Measurements from ENCODE around the gene SLX4IP.

Gene SLX4IP

DNA sequence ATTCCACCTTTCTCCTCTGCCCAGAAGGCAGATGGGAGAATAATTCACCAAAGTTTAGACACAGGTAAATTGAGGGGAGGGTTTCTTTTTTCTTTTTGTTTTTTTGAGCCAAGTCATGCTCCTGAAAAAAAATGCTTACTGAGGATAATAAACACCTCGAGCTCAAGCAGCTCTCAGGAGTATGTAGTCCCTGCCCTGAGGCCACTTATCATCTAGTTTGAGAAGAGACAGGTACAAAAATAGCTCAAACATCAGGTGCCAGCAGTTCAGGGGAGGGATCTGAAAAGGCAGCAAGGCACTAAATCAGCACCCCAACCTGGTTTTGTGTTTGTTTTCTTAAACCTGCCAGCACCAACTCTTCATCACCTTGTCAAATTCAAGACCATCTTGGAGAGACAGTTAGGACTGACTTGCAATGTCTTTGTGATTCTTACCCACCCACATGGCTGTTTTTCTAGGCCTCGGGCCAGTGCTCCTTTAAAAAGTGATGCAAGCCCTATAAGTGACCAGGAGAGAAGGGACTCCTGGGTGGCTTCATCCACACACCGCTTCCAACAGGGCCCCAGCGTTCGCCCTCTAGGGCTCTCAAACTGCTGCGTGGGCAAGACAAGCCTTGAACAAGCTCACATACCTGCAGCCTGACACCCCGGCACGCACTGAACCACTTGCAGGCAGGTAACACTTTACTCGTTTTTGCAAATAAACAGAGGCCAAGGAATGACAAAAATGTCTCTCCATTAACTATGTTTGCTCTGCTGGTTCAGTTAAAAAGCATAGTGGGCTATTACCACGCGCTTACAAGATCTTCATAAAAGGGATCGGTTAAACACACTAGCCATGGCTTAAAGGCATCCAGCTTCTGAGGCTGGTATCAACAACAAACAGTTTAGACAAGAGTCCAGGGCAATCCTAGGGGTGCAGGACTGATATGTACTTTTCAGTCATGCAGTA lies 224.8 kb downstream of the SLX4IP start:
- DNase-seq = no peak

DNA sequence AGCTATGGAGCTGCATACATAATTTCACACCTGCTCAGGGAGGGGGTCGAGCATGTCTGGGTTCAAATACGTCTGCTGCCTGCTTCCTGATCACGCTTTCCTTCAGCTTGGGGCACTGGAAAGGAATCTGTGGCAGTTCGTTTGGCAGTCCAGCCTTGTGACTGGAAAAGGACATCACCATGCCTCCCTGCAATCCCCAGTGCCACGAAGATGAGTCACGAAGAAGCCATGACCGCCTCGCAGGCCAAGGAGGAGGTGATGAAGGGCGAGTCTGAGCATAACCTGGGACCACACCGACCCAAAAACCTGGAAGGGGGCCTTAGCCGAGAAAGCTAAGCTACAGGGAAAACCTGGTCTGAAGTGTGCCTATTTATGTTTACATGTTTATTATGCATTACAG lies 225.6 kb downstream of the SLX4IP start:
- no peak for DNase-seq

DNA sequence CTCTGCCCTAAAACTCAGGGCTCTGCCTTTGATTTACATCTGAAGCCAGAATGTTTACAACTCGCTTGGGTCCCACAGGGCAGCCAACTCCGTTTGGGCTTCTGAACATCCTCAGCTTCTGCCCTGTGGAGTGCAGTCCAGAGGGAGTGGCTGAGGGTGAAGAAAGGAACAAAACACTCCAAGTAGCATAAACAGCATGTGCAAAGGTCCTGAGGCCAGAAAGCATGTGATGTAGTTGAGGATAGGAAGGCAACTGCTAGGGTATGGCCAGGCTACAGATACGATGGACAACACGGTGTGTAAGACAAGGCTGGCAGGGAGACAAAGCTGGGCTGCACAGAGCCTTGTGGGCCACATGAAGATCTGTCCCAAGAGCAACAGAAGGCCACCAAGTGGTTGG lies 226.2 kb downstream of the SLX4IP start:
- no peak for DNase-seq

DNA sequence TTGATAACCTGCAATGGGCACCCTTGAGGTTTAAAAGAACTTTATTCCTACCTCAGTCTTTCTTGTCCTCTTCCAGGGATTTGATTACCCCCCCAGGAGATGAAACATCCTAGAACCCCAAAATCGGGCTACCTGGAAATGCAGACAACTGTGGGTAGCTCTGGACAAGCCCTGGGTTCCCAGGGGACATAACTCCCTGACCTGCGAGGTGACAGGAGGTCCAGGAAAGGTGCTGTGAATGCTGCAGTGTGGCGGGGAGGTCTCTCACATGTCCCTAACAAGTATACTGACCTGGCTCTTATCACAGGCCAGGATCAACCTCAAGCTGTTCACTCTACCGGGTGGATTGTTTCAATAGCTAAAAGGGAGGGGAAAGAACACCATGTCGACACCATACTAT lies 227.0 kb downstream of the SLX4IP start:
- no peak for DNase-seq

DNA sequence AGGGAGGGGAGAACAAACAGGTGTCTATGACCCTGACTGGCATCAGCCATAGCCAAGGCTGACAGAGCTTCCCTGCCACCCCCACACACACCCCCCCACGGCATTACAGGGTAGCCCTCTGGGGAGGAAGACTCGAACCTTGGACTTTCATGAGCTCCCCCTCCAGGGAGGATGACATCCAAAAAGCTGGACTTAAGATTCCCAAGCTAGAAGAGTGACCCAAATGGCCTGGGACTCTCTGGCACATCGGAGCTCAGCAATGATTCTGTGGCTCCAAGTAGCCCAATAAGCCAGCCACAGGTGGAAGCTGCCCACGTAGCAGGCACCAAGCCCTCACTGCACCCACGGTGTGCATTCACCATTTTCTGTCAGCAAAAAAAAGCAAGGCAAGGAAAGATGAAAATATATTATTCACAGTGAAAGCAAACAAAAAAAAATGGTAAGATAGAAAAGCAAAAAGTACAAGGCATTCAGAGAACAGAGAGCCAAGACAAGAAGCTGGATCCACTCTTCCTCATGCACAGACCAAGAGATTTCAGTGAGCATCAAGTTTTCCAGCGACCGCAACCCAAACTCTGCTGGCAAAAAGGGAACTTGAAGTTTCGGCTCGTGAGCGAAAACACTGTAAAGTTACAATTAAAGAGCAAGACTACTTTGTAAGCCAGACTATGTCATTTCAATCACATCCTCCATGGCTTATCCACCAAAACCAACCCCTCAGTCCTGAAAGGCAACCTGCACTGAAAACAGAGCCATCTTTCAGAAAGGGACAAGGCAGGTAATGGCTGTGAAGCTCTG lies 227.8 kb downstream of the SLX4IP start:
- DNase-seq = peak in 1 of 56 donors; percentile 19

DNA sequence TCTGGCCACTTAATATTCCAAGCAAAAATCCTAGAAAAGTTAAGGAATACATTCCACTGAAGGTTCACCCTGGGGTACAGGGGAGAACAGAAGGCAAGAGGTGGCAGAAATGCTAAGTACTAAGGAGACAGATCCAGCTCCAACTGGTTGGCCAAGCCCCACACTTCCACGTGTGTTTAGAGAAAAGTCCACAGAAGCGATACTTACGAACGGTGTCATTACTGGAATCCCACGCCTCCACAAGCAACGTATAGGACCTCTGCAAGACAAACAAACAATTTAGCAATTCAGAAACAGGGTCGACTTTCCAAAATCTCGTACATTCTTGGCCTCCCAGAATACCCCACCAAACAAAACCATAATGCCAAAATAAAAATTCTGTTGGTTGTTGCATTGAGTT lies 228.7 kb downstream of the SLX4IP start:
- no peak for DNase-seq

DNA sequence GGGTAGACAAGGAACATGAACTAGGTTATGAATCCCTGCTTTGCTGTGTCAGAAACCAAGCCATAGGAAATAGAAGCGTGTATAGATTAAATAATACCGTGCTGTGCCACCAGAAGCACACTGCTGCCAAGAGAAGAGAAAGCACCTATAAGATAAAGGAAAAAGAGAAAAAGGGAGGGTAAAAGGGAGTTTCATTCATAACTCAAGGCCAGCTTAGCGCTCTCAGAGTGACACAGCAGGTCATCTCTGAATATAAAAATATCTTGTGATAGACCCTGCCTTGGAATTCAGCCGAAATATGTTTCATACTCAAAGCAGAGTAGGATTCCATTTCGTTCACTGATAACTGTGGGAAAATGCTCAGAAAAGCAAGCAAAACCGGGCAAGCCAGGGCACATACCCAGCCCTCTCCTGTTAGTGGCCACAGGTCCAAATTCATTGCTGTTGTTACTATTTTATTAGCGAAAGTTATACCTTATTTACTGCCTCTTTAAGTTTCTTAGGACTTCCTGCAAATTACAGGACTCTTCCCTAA lies 230.0 kb downstream of the SLX4IP start:
- DNase-seq = no peak

DNA sequence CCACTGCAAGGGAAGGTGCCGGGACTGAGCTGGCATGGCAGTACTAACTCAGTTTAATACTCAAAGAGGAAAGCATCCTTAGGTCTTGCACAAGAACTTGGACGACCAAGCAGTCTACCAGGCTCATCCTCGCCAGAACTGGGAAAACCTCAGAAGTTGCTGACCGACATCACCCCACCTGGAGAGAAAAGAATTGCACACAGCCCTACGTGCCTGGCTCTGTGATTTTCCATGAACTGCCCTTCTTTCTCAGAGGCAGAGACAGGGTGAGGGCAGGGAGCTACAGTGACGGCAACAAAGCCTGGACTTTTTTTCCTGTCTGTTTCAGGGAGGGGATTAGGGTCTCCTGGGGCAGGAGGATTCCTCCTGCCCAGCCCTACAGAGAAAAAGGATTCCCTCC lies 230.7 kb downstream of the SLX4IP start:
- no peak for DNase-seq

DNA sequence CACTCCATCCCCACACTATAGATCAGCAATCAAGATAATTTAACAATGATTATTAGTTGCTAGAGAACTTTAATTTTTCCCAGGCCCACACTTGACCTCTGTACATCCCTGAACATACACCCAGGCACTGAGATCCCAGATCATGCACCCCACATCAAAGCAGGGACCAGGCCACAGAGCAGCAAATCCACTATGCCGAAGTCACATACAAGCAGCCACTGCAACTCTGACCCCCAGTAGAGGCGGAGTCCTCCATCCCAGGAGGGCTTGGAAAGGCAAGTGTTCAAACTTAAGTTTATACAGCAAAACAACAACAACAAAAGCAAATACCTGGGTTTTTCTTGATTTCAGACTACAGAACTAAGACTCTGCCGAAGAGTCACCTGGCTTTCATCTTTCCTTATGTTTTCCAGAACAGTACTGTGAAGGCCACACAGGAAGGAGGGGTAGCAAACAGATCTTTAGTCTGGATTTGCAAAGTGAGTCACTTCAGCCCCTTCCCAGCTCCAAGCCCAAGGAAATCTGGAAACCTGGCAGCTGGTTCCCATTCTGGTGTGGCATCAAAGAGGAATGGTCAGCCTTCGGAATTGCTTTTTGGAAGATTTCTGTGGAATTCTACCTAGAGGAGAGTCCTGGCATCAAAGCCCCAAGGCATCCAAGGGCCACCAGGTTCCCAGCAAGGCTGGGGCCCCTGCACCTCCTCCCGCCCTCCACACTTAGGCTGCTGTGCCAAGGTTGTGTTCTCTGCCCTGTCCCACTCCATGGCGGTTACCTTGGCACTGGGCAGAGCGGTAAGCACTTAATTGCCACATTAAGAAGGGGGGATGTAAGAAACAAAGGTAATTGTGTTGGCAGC lies 231.3 kb downstream of the SLX4IP start:
- no peak for DNase-seq

DNA sequence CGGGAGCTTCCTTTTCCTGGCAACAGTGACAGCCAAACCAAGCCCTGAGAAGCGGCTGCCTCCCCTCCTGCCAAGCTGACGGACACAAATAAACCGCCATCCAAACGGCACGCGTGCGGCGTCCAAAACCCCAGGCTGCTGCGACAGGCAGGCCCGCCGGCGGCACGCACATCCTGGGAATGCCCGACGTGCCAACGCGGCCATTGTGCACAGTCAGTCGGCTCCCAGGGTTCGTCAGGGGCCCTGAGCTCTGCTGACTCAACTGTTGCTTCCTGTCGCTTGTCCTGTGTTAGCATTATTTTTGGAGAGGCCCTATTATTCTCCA lies 231.9 kb downstream of the SLX4IP start:
- DNase-seq = peak in 22 of 56 donors; percentile 13 to 59 (median 26)

DNA sequence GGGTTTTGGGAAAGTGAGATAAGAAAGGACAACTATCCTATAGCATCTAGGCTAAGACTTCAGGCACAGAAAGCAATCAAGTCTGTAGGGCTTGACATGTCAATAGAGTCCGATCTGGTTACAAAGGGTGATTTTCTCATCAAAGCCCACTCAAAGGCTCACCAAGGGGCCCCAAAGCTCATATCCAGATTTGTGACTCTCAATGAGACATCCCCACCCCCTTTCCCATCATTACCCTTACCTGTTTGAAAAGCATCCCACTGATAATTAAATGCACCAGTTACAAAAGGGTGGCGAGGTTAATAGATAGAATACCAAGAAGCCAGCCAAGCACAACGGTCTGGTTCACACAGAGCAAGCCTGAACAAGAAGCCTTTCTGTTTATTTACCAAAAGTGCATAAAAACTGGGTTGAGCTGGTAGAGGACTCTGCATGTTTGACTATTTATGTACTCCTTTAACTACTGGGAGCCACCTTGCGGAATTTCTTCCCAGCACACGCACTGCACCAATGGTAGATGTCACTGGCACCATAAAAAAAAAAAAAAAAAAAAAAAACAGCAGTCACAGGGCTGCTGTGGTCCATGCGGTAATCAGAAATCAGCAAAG lies 232.6 kb downstream of the SLX4IP start:
- no peak for DNase-seq

DNA sequence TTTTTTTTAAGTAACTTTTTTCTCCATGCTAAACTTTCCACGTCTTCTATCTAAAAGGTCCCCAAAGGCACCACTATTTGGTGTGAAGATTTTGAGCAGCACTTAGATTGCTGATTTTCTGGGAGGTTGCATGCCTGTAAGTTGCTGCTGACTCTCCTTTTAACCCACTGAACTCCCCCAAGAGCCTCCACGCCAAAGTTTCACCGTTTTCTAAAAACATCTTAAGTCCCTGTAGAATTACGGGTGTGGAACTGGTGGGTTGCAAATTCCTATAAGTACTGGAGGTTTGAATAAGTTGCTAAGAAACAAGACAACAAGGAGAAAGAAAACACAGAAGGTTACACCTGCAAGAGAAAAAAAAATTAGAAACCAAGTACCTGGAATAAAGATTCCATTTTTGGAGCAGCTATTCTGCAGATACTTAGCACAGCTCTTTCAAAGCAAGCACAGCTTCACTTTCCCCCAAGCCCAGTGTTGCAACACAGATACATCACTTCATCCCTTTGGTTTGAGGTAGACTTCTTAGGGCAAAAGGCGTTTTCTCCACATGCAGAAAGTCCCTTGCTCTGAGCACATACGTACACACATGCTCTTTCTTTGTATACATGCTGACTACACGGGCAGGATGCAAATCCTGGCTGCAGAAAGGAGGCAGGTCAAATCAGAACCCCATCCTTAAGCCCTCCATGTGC lies 233.7 kb downstream of the SLX4IP start:
- no peak for DNase-seq

DNA sequence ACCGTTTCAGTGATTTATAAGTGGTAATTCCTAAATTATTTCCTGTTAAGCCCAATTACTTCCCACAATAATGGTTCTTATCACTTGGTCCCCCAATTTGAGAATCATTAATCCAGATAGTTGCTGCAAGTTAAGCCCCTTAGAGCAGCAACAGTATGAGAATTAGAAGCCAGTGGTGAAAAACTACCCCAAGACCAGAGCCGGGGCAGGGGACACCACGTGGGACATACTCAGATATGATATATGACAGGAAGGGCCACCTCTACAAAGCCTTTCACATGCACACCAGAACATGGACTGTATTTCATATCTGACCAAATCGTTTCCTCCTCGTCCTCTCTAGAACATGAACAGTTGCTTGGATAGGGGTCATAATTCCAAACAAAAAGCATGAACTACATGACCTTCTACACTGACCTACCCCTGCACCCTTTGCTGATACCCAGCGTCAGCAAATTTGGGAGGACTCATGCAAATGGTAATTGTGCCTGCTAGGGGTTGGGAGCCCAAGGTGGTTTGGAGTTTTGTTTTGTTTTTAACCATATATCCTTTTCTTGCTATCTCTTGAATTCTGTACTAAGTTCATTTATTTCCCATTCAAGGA lies 234.8 kb downstream of the SLX4IP start:
- DNase-seq = no peak

DNA sequence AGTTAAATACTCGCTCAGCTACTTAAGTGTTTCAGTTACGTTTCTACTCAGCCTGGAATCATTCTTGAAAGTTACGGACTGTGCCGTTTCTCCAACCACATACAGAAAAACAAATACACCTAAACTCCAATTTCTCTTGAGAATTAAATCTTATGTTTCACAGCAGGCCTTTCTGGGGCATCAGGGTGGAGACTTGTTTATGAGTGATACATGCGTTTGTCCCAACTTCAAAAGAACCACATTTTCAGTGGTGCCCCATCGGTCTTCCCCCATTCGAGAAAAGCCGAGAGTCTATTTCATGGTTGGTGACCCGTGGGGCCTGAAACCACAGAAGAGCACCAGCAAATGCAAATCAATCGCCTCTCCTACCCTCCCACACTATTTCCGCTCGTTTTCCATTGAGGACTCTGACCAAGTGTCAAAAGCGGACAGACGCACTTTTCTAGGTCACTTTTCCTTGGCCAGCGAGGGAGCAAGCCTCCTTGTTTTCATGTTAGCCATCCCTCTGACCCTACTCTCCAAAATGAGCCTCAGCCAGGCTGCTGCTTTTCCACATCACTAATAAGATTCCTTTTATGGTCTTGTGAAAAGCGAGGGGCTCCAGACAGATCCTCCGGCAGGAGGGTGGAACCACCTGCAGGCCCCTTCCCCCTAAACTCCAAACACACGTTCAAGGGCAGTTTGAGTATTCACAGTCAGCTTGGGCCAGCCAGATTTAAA lies 235.6 kb downstream of the SLX4IP start:
- no peak for DNase-seq

DNA sequence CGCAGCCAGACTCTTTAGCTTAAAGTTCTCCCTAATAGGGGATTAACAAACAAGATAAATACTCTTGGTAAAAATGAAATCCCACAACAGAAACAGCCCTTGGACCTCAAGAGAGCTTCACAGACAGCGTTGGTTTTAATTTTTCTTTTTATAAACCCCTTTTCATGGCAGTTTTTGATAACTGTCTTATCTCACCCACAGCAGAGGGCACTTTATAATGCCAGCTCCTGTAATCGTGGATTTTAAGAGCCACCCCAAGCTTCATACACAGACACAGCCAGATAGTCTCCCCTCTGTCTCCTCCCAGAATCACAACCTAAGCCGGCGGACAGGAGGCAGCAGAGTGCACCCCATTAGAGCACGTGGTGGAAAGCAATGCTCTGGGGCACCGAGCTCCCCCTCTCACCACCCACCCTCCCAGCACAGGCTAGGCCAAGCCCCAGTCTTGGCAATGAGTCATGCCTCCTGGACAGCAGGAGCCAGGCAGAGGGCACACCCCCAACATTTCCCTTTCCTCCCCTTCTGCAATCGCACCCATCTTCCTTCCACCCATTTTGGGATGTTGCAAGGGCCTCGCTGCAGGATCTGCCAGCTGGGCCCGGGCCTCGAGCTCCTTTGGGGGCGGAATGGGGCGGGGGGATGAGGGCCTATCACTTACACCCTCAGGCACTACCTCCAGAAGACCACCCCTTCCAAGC lies 236.3 kb downstream of the SLX4IP start:
- DNase-seq = peak in 51 of 56 donors; percentile 23 to 82 (median 55)

DNA sequence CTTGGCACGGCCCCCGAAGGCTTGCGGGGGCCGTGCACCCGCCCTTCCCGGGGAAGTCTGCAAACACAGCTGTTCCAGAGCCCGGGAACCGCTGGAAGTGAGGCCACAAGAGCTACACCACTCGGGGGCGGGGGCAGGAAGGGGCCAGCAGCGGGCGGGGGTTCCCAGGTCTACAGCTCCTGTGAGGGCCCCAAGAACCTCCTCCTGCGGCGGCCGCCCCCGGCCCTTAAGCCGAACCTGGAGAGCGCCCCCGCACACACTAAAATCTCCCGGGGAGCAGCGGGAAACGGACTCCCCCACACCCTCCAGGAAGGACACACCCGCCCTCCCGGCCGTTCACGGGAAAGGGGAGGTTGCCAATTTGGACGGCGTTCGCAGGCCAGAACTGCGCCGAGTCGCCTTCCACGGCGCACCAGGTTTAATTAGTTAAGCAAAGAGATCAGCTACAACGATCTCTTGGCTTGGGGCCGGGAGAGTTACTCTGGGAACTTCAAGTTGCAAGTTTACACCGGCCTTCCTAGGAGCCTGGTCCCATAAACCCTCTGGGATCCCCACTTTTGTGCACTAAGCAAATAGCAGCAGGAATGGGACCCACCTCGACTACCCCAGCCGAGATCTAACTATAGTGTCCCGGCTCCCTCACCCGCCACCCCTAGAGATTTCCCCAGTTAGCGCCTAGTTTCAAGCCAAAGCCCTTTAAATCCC lies 237.0 kb downstream of the SLX4IP start:
- peak in 21 of 56 donors; percentile 10 to 67 (median 42) for DNase-seq

DNA sequence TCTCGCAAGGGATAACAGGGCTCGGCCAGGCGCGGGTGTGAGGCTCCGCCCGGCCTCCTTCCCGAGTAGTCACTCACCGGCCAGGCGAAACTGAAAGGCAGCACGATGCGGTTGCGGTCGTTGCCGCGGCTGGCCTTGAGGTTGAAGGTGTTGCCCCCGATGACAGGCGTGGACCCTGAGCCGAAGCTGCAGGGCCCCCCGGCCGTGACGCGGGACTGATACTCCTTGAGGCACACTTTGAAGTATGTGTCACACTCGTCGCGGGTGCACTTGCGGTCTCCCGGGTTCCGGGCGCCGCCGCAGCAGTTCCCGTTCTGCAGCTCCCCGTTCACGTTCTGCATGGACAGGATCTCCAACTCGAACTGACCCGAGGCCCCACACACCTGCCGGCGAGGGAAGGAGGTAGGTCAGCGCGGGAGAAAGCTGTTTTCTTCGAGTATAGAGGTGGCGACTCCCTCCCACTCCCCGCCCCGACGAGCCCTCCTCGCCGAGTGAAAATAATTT lies 237.6 kb downstream of the SLX4IP start:
- peak in 25 of 56 donors; percentile 12 to 66 (median 35) for DNase-seq
